Renal pelvis (tissue), 4 donors: ENCODE results near the gene DESI1. TPM values are rescaled to one million over a fixed set of nuclear protein-coding genes. Genes with fewer than 3 reads are reported as not detected.
"Not testable (repeated sequence)": the region's sequence is repeated elsewhere in the genome, so short reads cannot be mapped to it uniquely, and the experiment has no call there.

Experiments used
- DNase-seq: peaks from one replicate; pipeline ENCODE4 v3.0.0-alpha.2; 2013
- polyA plus RNA-seq, 3 donors: library from polyadenylated mRNA; unstranded; fragments of 120-200 nt; gene quantifications; one replicate each; pipeline ENCODE4 v1.2.1, GENCODE V29; 2013; ENCODE audit not compliant: insufficient read length in 3 of 3

DESI1 gene
- polyA plus RNA-seq, 3 donors, result 25.0 to 34.8 (median 33.4) TPM

- no peak for DNase-seq
These were observed 25.1 kb downstream of the DESI1 start for GRCh38 chr22:41595703-41596102.

- DNase-seq, result not testable (repeated sequence)
These were observed 27.4 kb downstream of the DESI1 start for GRCh38 chr22:41593336-41593960.

GRCh38 chr22:41589391-41590241 lies 31.2 kb downstream of the DESI1 start, which contains the start of gene PMM1:
Gene PMM1 (minus strand): TSS chr22:41589840. CDS start chr22:41589805, 35 bp downstream.
- peak; percentile 100 for DNase-seq

GRCh38 chr22:41587347-41587723 lies 33.5 kb downstream of the DESI1 start:
- DNase-seq, result no peak

- no peak for DNase-seq
These were observed 34.9 kb downstream of the DESI1 start for GRCh38 chr22:41585898-41586297.

- DNase-seq, result no peak
These were observed 36.0 kb downstream of the DESI1 start for GRCh38 chr22:41584881-41585280.

- DNase-seq, result no peak
These were observed 38.1 kb downstream of the DESI1 start for GRCh38 chr22:41582694-41583093.

GRCh38 chr22:41579997-41580355 lies 40.9 kb downstream of the DESI1 start:
- DNase-seq, result no peak

GRCh38 chr22:41579297-41579996 lies 41.4 kb downstream of the DESI1 start:
- DNase-seq, result no peak

- DNase-seq, result no peak
These were observed 42.0 kb downstream of the DESI1 start for GRCh38 chr22:41578818-41579217.

GRCh38 chr22:41578114-41578513 lies 42.7 kb downstream of the DESI1 start:
- no peak for DNase-seq

- no peak for DNase-seq
These were observed 44.0 kb downstream of the DESI1 start for GRCh38 chr22:41576877-41577276.

- DNase-seq, result no peak
These were observed 45.3 kb downstream of the DESI1 start for GRCh38 chr22:41575533-41575932.

GRCh38 chr22:41574847-41575381 lies 45.9 kb downstream of the DESI1 start:
- no peak for DNase-seq

- no peak for DNase-seq
These were observed 47.2 kb downstream of the DESI1 start for GRCh38 chr22:41573677-41574076.

- DNase-seq, result not testable (repeated sequence)
These were observed 48.5 kb downstream of the DESI1 start for GRCh38 chr22:41572305-41572704.

- no peak for DNase-seq
These were observed 49.1 kb downstream of the DESI1 start for GRCh38 chr22:41571786-41572185.

- DNase-seq, result no peak
These were observed 50.6 kb downstream of the DESI1 start for GRCh38 chr22:41570221-41570620.

GRCh38 chr22:41568811-41569210 lies 52.0 kb downstream of the DESI1 start:
- no peak for DNase-seq

GRCh38 chr22:41567512-41567768 lies 53.4 kb downstream of the DESI1 start:
- DNase-seq, result no peak

- no peak for DNase-seq
These were observed 55.3 kb downstream of the DESI1 start for GRCh38 chr22:41565403-41566054.

GRCh38 chr22:41564563-41564962 lies 56.3 kb downstream of the DESI1 start:
- DNase-seq, result no peak
